Adrenal gland (tissue), 12 donors: ENCODE measurements around the gene ABCC6. TPM values are rescaled to one million over a fixed set of nuclear protein-coding genes. Genes with fewer than 3 reads are reported as not detected.
A peak's percentile ranks its signal among the peaks of the same experiment; 100 is the strongest.

Experiments used
- DNase-seq, 7 donors: peaks; one replicate each; pipeline ENCODE4 v3.0.0-alpha.2; 2019 to 2020
- H3K27ac ChIP-seq, 5 donors: fragments of 200-600 bp; sonication (generic) in 4 of 5; 1 replicate in 3 of 5; 2 replicates in 2 of 5; pipeline versions ENCODE4 v1.5.1 to v1.8.0; 2016 to 2020; ENCODE audit warnings: mild to moderate bottlenecking in 1 of 5
- H3K27me3 ChIP-seq: fragments of 200-600 bp; 2 replicates; pipeline ENCODE4 v1.8.0; 2021
- H3K36me3 ChIP-seq, 2 donors: fragments of 200-600 bp; replicated peaks in 1 of 2; 1 replicate in 1 of 2; 2 replicates in 1 of 2; pipeline versions ENCODE4 v1.5.1 to v1.8.0; 2018 to 2022
- H3K4me1 ChIP-seq, 2 donors: fragments of 200-600 bp; replicated peaks in 1 of 2; 1 replicate in 1 of 2; 2 replicates in 1 of 2; pipeline versions ENCODE4 v1.5.1 to v1.8.0; 2018 to 2021
- H3K4me3 ChIP-seq, 4 donors: fragments of 200-600 bp; sonication (generic) in 3 of 4; one replicate each; pipeline ENCODE4 v1.5.1; 2016 to 2018
- H3K9me3 ChIP-seq, 3 donors: fragments of 200-600 bp; sonication (generic) in 1 of 3; replicated peaks in 1 of 3; 1 replicate in 2 of 3; 2 replicates in 1 of 3; pipeline versions ENCODE4 v1.5.1 to v1.8.0; 2016 to 2021
- POLR2A ChIP-seq, 2 donors: fragments of 450-650 bp; IDR thresholded peaks; one replicate each; pipeline ENCODE4 v1.6.1; 2017; ENCODE audit warnings: antibody characterized with exemption in 2 of 2, mild to moderate bottlenecking in 2 of 2, moderate library complexity in 1 of 2
- WGBS, 4 donors: extraction: QIAGEN DNeasy Blood & Tissue Kit in 2 of 4; methylation state at CpG; one replicate each; pipeline versions ENCODE4 v1.1.5 to v1.1.7; 2013 to 2017; 5-methylcytosine and 5-hydroxymethylcytosine counted together
- intact Hi-C, 2 donors: fragments of 100-400 bp; cut with DNase I; formaldehyde crosslinking; loops; one replicate each; pipeline versions ENCODE4 v1.14.1 to v1.15.0; 2022 to 2023
- polyA plus RNA-seq, 3 donors: library from polyadenylated mRNA; stranded (reverse); fragments of 200-250 nt in 2 of 3; fragments of 350-450 nt in 1 of 3; fragmentation: Illumina TruSeq in 1 of 3; extraction: RNeasy Lipid Tissue Mini Kit (QIAGEN cat#74804) in 1 of 3; gene quantifications; one replicate each; pipeline ENCODE4 v1.2.3, GENCODE V29; 2013 to 2014
- total RNA-seq, 9 donors: library from RNA; depleted of rRNA in 4 of 9; stranded (reverse); fragments of >200 nt in 4 of 9; fragments of 120-200 nt in 1 of 9; fragmentation: NEBNext Ultra II Directional in 1 of 9; extraction: Animal tissue kit (Norgen Biotek cat#: 25700) in 1 of 9; gene quantifications; one replicate each; pipeline versions ENCODE4 v1.1.0 to v1.2.4, GENCODE V29; 2013 to 2023
- TF ChIP-seq, protein P1 (sequence below), 6 experiments: fragments of 450-650 bp in 4 of 6; fragments of 200-600 bp in 2 of 6; sonication (generic) in 1 of 6; IDR thresholded peaks; 1 replicate in 5 of 6; 2 replicates in 1 of 6; pipeline versions ENCODE4 v1.5.1 to v1.8.0; 2016 to 2021; ENCODE audit warnings: antibody characterized with exemption in 6 of 6, mild to moderate bottlenecking in 2 of 6, moderate library complexity in 1 of 6
- donor health status: healthy with polysubstance abuse.
- donor health status: Bipolar disorder and iron deficiency.
- donor health status: DM: yes; HTN: yes; CAD: no.
- donor health status: DM: no; HTN: no; CAD: no.
- donor health status: DM: no; HTN: no; CAD: no.
- donor health status: DM: yes; HTN: yes; CAD: no.

ABCC6 gene
- total and polyA plus RNA-seq, 12 donors, result 0.79 to 32.2 (median 4.5) TPM

- H3K4me1 ChIP-seq, result no peaks in the 10 kb centered on the region
- 78 to 89% (median 86%) methylated on average over 3 of the region's 3 CpGs for WGBS, 4 donors
- no peak for DNase-seq
- no peaks in the 10 kb centered on the region for H3K9me3 ChIP-seq
- intact Hi-C loops, result loop anchor here in 1 of 2 donors (5.0 kb wide), 1 partner anchor 369 kb away; no protein-coding TSS in a partner anchor
- H3K36me3 ChIP-seq, result peaks cover 0 to 28% of the 10 kb centered on the region in 2 donors
- no peak overlapping the region for H3K4me3 ChIP-seq
- TF ChIP-seq POLR2A (IDR thresholded peaks at IDR 0.05), result no peak
- TF ChIP-seq, protein P1, sequence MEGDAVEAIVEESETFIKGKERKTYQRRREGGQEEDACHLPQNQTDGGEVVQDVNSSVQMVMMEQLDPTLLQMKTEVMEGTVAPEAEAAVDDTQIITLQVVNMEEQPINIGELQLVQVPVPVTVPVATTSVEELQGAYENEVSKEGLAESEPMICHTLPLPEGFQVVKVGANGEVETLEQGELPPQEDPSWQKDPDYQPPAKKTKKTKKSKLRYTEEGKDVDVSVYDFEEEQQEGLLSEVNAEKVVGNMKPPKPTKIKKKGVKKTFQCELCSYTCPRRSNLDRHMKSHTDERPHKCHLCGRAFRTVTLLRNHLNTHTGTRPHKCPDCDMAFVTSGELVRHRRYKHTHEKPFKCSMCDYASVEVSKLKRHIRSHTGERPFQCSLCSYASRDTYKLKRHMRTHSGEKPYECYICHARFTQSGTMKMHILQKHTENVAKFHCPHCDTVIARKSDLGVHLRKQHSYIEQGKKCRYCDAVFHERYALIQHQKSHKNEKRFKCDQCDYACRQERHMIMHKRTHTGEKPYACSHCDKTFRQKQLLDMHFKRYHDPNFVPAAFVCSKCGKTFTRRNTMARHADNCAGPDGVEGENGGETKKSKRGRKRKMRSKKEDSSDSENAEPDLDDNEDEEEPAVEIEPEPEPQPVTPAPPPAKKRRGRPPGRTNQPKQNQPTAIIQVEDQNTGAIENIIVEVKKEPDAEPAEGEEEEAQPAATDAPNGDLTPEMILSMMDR (IDR thresholded peaks at IDR 0.05), result no peak
- H3K27ac ChIP-seq, result no peak overlapping the region
- no peaks in the 10 kb centered on the region for H3K27me3 ChIP-seq
Measured at GRCh38 chr16:16131204-16131603, 92.1 kb downstream of the ABCC6 start.

DNA sequence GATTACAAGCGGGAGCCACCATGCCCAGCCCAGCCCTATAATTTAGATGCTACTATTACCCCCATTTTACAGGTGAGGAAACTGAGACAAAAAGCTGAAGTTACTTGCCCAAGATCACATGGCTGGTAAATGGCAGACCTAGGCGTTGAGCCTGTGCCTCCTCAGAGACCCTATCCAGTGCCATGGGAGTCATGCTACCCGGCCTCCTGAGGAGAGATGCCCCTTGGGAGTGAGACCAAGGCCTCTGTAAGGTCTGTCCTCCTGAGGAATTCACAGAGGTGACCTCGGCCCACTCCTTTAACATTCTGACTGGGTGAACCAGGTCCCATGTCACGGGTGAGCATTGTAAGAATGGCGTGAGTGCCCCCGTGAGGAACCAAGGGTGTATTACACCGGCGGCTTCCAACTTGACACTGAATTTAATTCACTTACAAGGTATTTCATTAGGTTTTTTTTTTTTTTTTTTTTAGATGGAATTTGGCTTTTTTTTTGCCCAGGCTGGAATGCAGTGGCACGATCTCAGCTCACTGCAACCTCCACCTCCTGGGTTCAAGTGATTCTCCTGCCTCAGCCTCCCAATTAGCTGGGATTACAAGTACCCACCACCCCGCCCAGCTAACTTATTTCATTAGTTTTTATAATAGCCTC lies 95.7 kb downstream of the ABCC6 start:
- no peaks in the 10 kb centered on the region for H3K27me3 ChIP-seq
- no peak overlapping the region for H3K4me3 ChIP-seq
- no peak overlapping the region for H3K27ac ChIP-seq
- no peaks in the 10 kb centered on the region for H3K4me1 ChIP-seq
- H3K36me3 ChIP-seq, result peaks cover 0 to 13% of the 10 kb centered on the region in 2 donors
- TF ChIP-seq POLR2A (IDR thresholded peaks at IDR 0.05), result no peak
- TF ChIP-seq, protein P1 (IDR thresholded peaks at IDR 0.05), result peak; percentile 87 to 97 (median 90)
- DNase-seq, result peak; percentile 58 to 90 (median 80)
- no peaks in the 10 kb centered on the region for H3K9me3 ChIP-seq
- intact Hi-C loops, result loop anchor here (5.0 to 10.0 kb wide), 2 partner anchors 243 to 250 kb away; partner anchors contain the start of gene CEP20 (in 1 of the 2)
- WGBS, 4 donors, result 31 to 69% (median 32%) methylated on average over 5 to 11 of the region's 11 CpGs

- Histone ChIP-seq H3K4me1 (no peaks in the 10 kb centered on the region), H3K27ac (no peak overlapping the region), H3K4me3 (no peak overlapping the region), H3K9me3 (no peaks in the 10 kb centered on the region), H3K27me3 (no peaks in the 10 kb centered on the region), H3K36me3 (peaks cover 0 to 19% of the 10 kb centered on the region in 2 donors)
- TF ChIP-seq, protein P1 (IDR thresholded peaks at IDR 0.05), result no peak
- no peak for TF ChIP-seq POLR2A (IDR thresholded peaks at IDR 0.05)
- no peak for DNase-seq
- intact Hi-C loops, result loop anchor here (5.0 to 10.0 kb wide), 2 partner anchors 242 to 250 kb away; partner anchors contain the start of gene CEP20 (in 1 of the 2)
- WGBS, 4 donors, result 78 to 82% (median 80%) methylated on average over 10 of the region's 10 CpGs
Measured at GRCh38 chr16:16126896-16127295, 96.4 kb downstream of the ABCC6 start.

DNA sequence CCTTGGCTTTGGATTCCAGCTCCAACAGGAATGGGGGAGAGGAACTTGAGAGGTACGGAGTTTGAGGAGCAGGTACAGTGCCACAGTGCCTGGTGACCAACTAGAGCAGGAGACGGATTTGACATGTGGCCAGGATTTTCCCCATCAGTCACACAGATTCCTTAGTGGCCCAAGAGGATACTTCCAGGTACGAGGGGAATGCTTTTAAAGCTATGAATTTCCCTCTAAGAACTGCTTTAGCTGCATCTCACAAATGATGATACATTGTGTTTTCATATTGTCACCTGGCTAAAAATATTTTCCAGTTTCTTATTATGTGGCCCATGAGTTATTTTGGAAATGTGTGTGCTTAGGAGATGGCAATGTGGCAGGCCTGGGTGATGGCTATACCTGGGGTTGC lies 98.3 kb downstream of the ABCC6 start:
- no peak for TF ChIP-seq POLR2A (IDR thresholded peaks at IDR 0.05)
- TF ChIP-seq, protein P1 (IDR thresholded peaks at IDR 0.05), result no peak
- Histone ChIP-seq H3K36me3 (peaks cover 0 to 22% of the 10 kb centered on the region in 2 donors), H3K9me3 (no peaks in the 10 kb centered on the region), H3K27me3 (no peaks in the 10 kb centered on the region), H3K27ac (no peak overlapping the region), H3K4me3 (no peak overlapping the region), H3K4me1 (no peaks in the 10 kb centered on the region)
- intact Hi-C loops, result loop anchor here (5.0 to 10.0 kb wide), 2 partner anchors 240 to 248 kb away; partner anchors contain the start of gene CEP20 (in 1 of the 2)
- WGBS, 4 donors, result 97 to 100% (median 97%) methylated on average over 3 of the region's 3 CpGs
- DNase-seq, result no peak
